IMR-90 (cell line): ENCODE measurements around the gene ESR1. TPM values are rescaled to one million over a fixed set of nuclear protein-coding genes. Genes with fewer than 3 reads are reported as not detected.

ENCODE experiments used
- ATAC-seq: fragments of 200-7000 bp; cut with Tn5 transposase; 2 replicates; pipeline ENCODE4 v1.9.1; 2020; ENCODE audit warnings: low read depth, mild to moderate bottlenecking, moderate library complexity
- BruUV-seq: library from RNA; stranded (reverse); fragments of 400-500 nt; replicated peaks from 2 replicates; lab custom pipeline; 2021; lab: Mats Ljungman, UMichigan
- CTCF ChIA-PET: fragments of 300-600 bp; formaldehyde crosslinking; extraction: SDS; loops from one replicate; lab custom pipeline; 2021; ENCODE audit warnings: antibody characterized with exemption; lab: Yijun Ruan, JAX
- POLR2A ChIA-PET: fragments of 300-600 bp; sonication (Branson Sonifier 250); formaldehyde crosslinking; loops from one replicate; lab custom pipeline; 2022; ENCODE audit warnings: antibody characterized with exemption; ENCODE audit not compliant: unreplicated experiment; lab: Charles Lee
- DNase-seq: peaks from one replicate; pipeline ENCODE4 v3.0.0; 2013
- H2AFZ ChIP-seq: replicated peaks from 2 replicates; pipeline ENCODE3; 2013; ENCODE audit warnings: low read length, mild to moderate bottlenecking; ENCODE audit not compliant: poor library complexity
- H2AK5ac ChIP-seq: 2 replicates; pipeline ENCODE4 v1.6.1; 2013; ENCODE audit warnings: low read depth, low read length, inconsistent platforms
- H2AK9ac ChIP-seq: replicated peaks from 2 replicates; pipeline ENCODE3; 2013; ENCODE audit warnings: mild to moderate bottlenecking, low read depth, low read length, moderate library complexity; ENCODE audit not compliant: poor library complexity
- H2BK120ac ChIP-seq: 2 replicates; pipeline ENCODE4 v1.6.1; 2013; ENCODE audit warnings: low read depth, low read length, inconsistent platforms
- H2BK15ac ChIP-seq: 3 replicates; pipeline ENCODE4 v1.6.1; 2013; ENCODE audit warnings: low read depth, low read length, inconsistent platforms
- H2BK20ac ChIP-seq: 2 replicates; pipeline ENCODE4 v1.6.1; 2013; ENCODE audit warnings: low read depth, mild to moderate bottlenecking, inconsistent platforms, low read length, moderate library complexity
- H2BK5ac ChIP-seq: 2 replicates; pipeline ENCODE4 v1.6.1; 2013; ENCODE audit warnings: mild to moderate bottlenecking, low read depth, low read length, inconsistent platforms; ENCODE audit not compliant: poor library complexity, severe bottlenecking
- H3K14ac ChIP-seq: replicated peaks from 2 replicates; pipeline ENCODE4 v1.6.1; 2013; ENCODE audit warnings: low read depth, low read length, inconsistent platforms
- H3K18ac ChIP-seq: 2 replicates; pipeline ENCODE4 v1.6.1; 2013; ENCODE audit warnings: low read depth, low read length, control low read depth
- H3K23ac ChIP-seq: 2 replicates; pipeline ENCODE4 v1.6.1; 2013; ENCODE audit warnings: low read depth, low read length, inconsistent platforms
- H3K27ac ChIP-seq: 2 replicates; pipeline ENCODE4 v1.5.1; 2013; ENCODE audit warnings: mild to moderate bottlenecking, control low read depth, low read length; ENCODE audit not compliant: insufficient read depth
- H3K27me3 ChIP-seq: 2 replicates; pipeline ENCODE4 v1.6.1; 2013; ENCODE audit warnings: low read length; ENCODE audit not compliant: control insufficient read depth, insufficient read depth
- H3K36me3 ChIP-seq: 2 replicates; pipeline ENCODE4 v1.6.1; 2013; ENCODE audit warnings: low read length, mixed read lengths; ENCODE audit not compliant: control insufficient read depth, insufficient read depth
- H3K4ac ChIP-seq: 2 replicates; pipeline ENCODE4 v1.6.1; 2013; ENCODE audit warnings: low read depth, low read length, inconsistent platforms
- H3K4me1 ChIP-seq: 2 replicates; pipeline ENCODE4 v1.6.1; 2013; ENCODE audit warnings: low read length, mixed read lengths; ENCODE audit not compliant: control insufficient read depth, insufficient read depth
- H3K4me2 ChIP-seq: 2 replicates; pipeline ENCODE4 v1.6.1; 2013; ENCODE audit warnings: low read depth, mild to moderate bottlenecking, control low read depth, low read length, moderate library complexity
- H3K4me3 ChIP-seq: 2 replicates; pipeline ENCODE4 v1.5.1; 2013; ENCODE audit warnings: low read depth, mild to moderate bottlenecking, control low read depth, low read length, moderate library complexity; ENCODE audit not compliant: insufficient read depth
- H3K56ac ChIP-seq: 2 replicates; pipeline ENCODE4 v1.6.1; 2013; ENCODE audit warnings: low read length, inconsistent platforms; ENCODE audit not compliant: insufficient read depth; ENCODE audit errors: extremely low read depth
- H3K79me1 ChIP-seq, 2 experiments: 2 replicates each; pipeline ENCODE4 v1.6.1; 2013; ENCODE audit warnings: low read length in 2 of 2, inconsistent platforms in 1 of 2, low read depth in 1 of 2
- H3K9ac ChIP-seq: 2 replicates; pipeline ENCODE4 v1.6.1; 2013; ENCODE audit warnings: low read depth, low read length, control low read depth
- H3K9me1 ChIP-seq: 2 replicates; pipeline ENCODE4 v1.6.1; 2013; ENCODE audit warnings: low read length, inconsistent platforms; ENCODE audit not compliant: insufficient read depth
- H3K9me3 ChIP-seq: 2 replicates; pipeline ENCODE4 v1.6.1; 2013; ENCODE audit warnings: low read length; ENCODE audit not compliant: control insufficient read depth, insufficient read depth
- H4K20me1 ChIP-seq: 2 replicates; pipeline ENCODE4 v1.6.1; 2013; ENCODE audit warnings: low read length, inconsistent platforms; ENCODE audit not compliant: insufficient read depth
- H4K5ac ChIP-seq: 2 replicates; pipeline ENCODE4 v1.6.1; 2013; ENCODE audit warnings: mild to moderate bottlenecking, low read depth, low read length, control low read depth
- H4K8ac ChIP-seq, 2 experiments: 2 replicates each; pipeline ENCODE4 v1.6.1; 2013; ENCODE audit warnings: low read depth in 2 of 2, low read length in 2 of 2, control low read depth in 1 of 2, inconsistent platforms in 1 of 2
- H4K91ac ChIP-seq: 2 replicates; pipeline ENCODE4 v1.6.1; 2013; ENCODE audit warnings: low read depth, low read length, inconsistent platforms; ENCODE audit not compliant: insufficient read depth
- BHLHE40 ChIP-seq: fragments of 150-350 bp; IDR thresholded peaks from 2 replicates; pipeline ENCODE4 v1.6.1; 2016; ENCODE audit warnings: mild to moderate bottlenecking, low read depth, low read length
- CTCF ChIP-seq: conservative IDR thresholded peaks from 2 replicates; pipeline ENCODE4 v1.5.1; 2012; ENCODE audit warnings: mild to moderate bottlenecking, low read depth, low read length, improper control_type of control experiment
- FOS ChIP-seq: fragments of 150-350 bp; IDR thresholded peaks from 2 replicates; pipeline ENCODE4 v1.6.1; 2016; ENCODE audit warnings: low read depth, low read length
- MAZ ChIP-seq: IDR thresholded peaks from 2 replicates; pipeline ENCODE4 v1.6.1; 2012; ENCODE audit warnings: low read depth, mild to moderate bottlenecking, low read length, improper control_type of control experiment, moderate library complexity, borderline replicate concordance
- MXI1 ChIP-seq: IDR thresholded peaks from 2 replicates; pipeline ENCODE4 v1.6.1; 2012; ENCODE audit warnings: low read depth, mild to moderate bottlenecking, low read length, moderate library complexity, borderline replicate concordance
- NFE2L2 ChIP-seq: fragments of 150-350 bp; IDR thresholded peaks from 2 replicates; pipeline ENCODE4 v1.6.1; 2016; ENCODE audit warnings: low read depth, mild to moderate bottlenecking, low read length
- POLR2A ChIP-seq: IDR thresholded peaks from 2 replicates; pipeline ENCODE4 v1.6.1; 2012; ENCODE audit warnings: mild to moderate bottlenecking, low read depth, low read length
- RCOR1 ChIP-seq: IDR thresholded peaks from 2 replicates; pipeline ENCODE4 v1.6.1; 2012; ENCODE audit warnings: mild to moderate bottlenecking, low read length, improper control_type of control experiment; ENCODE audit not compliant: insufficient replicate concordance
- RFX5 ChIP-seq: IDR thresholded peaks from 2 replicates; pipeline ENCODE4 v1.8.0; 2012; ENCODE audit warnings: low read depth, mild to moderate bottlenecking, low read length, moderate library complexity
- SMC3 ChIP-seq: fragments of 150-350 bp; IDR thresholded peaks from 2 replicates; pipeline ENCODE4 v1.6.1; 2016; ENCODE audit warnings: low read depth, mild to moderate bottlenecking, antibody characterized with exemption, low read length, moderate library complexity
- USF2 ChIP-seq: fragments of 150-350 bp; IDR thresholded peaks from 2 replicates; pipeline ENCODE4 v1.6.1; 2017; ENCODE audit warnings: mild to moderate bottlenecking, antibody characterized with exemption, low read length, low read depth
- WGBS, 2 experiments: methylation state at CpG; one replicate each; pipeline versions ENCODE4 v1.1.5 to v1.1.7; 2013; ENCODE audit warnings: missing lambda C conversion rate in 2 of 2; ENCODE audit not compliant: insufficient read length in 1 of 2; ENCODE audit errors: extremely low coverage in 2 of 2; 5-methylcytosine and 5-hydroxymethylcytosine counted together
- dilution Hi-C: fragments of 300-500 bp; cut with HindIII; formaldehyde crosslinking; loops from one replicate; pipeline ENCODE4 v1.14.3; 2018; ENCODE audit warnings: low sequenced_read_pairs; ENCODE audit not compliant: unreplicated experiment
- in situ Hi-C: fragments of 300-500 bp; cut with MboI; formaldehyde crosslinking; loops from 3 replicates; pipeline ENCODE4 v1.14.3; 2019; ENCODE audit warnings: low sequenced_read_pairs, inconsistent platforms, mixed read lengths
- intact Hi-C: fragments of 100-400 bp; cut with micrococcal nuclease; formaldehyde crosslinking; loops from 2 replicates; pipeline ENCODE4 v1.10.0; 2022
- polyA plus RNA-seq, 3 experiments: library from polyadenylated mRNA; depleted of rRNA; stranded (reverse); fragments of >200 nt; gene quantifications; 2 replicates each; pipeline ENCODE4 v1.2.3, GENCODE V29; 2012; ENCODE audit warnings: low replicate concordance in 1 of 3
- total RNA-seq: library from RNA; depleted of rRNA; stranded (reverse); fragments of >200 nt; gene quantifications from 2 replicates; pipeline ENCODE4 v1.2.3, GENCODE V29; 2012
- TF ChIP-seq, protein P1 (sequence below): fragments of 150-350 bp; IDR thresholded peaks from 2 replicates; pipeline ENCODE4 v1.6.1; 2016; ENCODE audit warnings: low read depth, mild to moderate bottlenecking, low read length, moderate library complexity, borderline replicate concordance

Gene ESR1
- total and polyA plus RNA-seq, 2 of the 4 experiments (the other 2 are of a cell fraction) = not detected

DNA sequence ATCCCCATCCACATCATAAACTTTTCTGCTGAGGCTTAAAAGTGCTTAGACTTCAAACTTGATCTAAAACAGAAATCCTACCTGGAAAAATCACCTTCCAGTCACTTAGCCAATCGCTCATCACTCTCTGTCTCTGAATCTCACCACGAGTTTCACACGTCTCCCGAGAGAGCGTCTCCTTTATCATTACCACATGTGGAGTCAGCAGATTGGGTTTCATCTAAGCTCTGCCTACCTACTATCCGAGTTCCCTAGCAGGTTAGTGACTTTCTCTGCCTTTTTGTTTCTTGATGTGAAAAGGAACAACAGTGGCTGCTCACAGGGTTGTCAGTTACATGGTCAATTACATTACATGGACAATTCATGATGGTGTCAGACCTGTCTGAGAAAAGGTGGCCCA, 286.2 kb downstream of the ESR1 start:
- H2BK20ac ChIP-seq = peak overlapping the region; percentile 83
- BruUV-seq = no TSS peak
- dilution Hi-C loops (no loop called here), in situ Hi-C loops (no loop called here), intact Hi-C loops (no loop called here)
- H2AK5ac ChIP-seq = peak overlapping the region; percentile 82
- no peak overlapping the region for H3K27ac ChIP-seq
- no peak for ATAC-seq
- H3K56ac ChIP-seq = no peak overlapping the region
- ChIA-PET POLR2A (no interaction called here), CTCF (no interaction called here)
- H4K5ac ChIP-seq = no peak overlapping the region
- peak overlapping the region; percentile 36; the same call in 1 of the 2 replicates for H3K18ac ChIP-seq
- H3K4me2 ChIP-seq = no peak overlapping the region
- H4K20me1 ChIP-seq = no peaks in the 10 kb centered on the region
- peaks cover 24% of the 10 kb centered on the region for H3K4me1 ChIP-seq
- DNase-seq = no peak
- peak overlapping the region; percentile 59 for H3K14ac ChIP-seq
- no peak overlapping the region for H2AK9ac ChIP-seq
- peaks cover 23% of the 10 kb centered on the region for H3K9me1 ChIP-seq
- WGBS, 2 experiments = 80% methylated on average over 1 of the region's 6 CpGs; no CpG with 5 or more reads in 1 of the 2 experiments
- H3K4ac ChIP-seq = peak overlapping the region; percentile 62
- no peak overlapping the region for H3K4me3 ChIP-seq
- H4K8ac ChIP-seq = no peak overlapping the region
- TF ChIP-seq RFX5 (no peak), SMC3 (no peak), CTCF (no peak), BHLHE40 (no peak), MXI1 (no peak), MAZ (no peak), FOS (no peak), NFE2L2 (no peak), POLR2A (no peak), RCOR1 (no peak), USF2 (no peak)
- TF ChIP-seq, protein P1, sequence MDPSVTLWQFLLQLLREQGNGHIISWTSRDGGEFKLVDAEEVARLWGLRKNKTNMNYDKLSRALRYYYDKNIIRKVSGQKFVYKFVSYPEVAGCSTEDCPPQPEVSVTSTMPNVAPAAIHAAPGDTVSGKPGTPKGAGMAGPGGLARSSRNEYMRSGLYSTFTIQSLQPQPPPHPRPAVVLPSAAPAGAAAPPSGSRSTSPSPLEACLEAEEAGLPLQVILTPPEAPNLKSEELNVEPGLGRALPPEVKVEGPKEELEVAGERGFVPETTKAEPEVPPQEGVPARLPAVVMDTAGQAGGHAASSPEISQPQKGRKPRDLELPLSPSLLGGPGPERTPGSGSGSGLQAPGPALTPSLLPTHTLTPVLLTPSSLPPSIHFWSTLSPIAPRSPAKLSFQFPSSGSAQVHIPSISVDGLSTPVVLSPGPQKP = no peak
- H3K23ac ChIP-seq = no peak overlapping the region
- H3K9me3 ChIP-seq = peaks cover 3% of the 10 kb centered on the region
- peak overlapping the region; percentile 81; the same call in 1 of the 3 replicates for H2BK15ac ChIP-seq
- peak overlapping the region; percentile 84; the same call in 1 of the 2 replicates for H2BK120ac ChIP-seq
- H2BK5ac ChIP-seq = no peak overlapping the region
- H4K91ac ChIP-seq = peak overlapping the region; percentile 29; the same call in 1 of the 2 replicates
- H2AFZ ChIP-seq = no peak overlapping the region
- no peaks in the 10 kb centered on the region for H3K79me1 ChIP-seq
- no peaks in the 10 kb centered on the region for H3K27me3 ChIP-seq
- no peak overlapping the region for H3K9ac ChIP-seq
- H3K36me3 ChIP-seq = no peaks in the 10 kb centered on the region
